ENCODE measurements around the gene TFF1. TPM values are rescaled to one million over a fixed set of nuclear protein-coding genes. Genes with fewer than 3 reads are reported as not detected.

The TFF1 gene
- total and polyA plus RNA-seq, 11 donors, result not detected

- Histone ChIP-seq H3K27ac (no peak overlapping the region), H3K4me1 (peaks cover 0 to 7% (median 0%) of the 10 kb centered on the region in 12 donors), H3K27me3 (peaks cover 0 to 11% (median 0%) of the 10 kb centered on the region in 9 donors), H3K36me3 (no peaks in the 10 kb centered on the region), H3K4me3 (no peak overlapping the region), H3K9me3 (peaks cover 0 to 15% (median 4%) of the 10 kb centered on the region in 12 donors)
- TF ChIP-seq POLR2A (IDR thresholded peaks at IDR 0.05) (no peak), CTCF (IDR thresholded peaks at IDR 0.05) (no peak)
- WGBS, 4 donors, result 93 to 100% (median 95%) methylated on average over 5 of the region's 5 CpGs
- intact Hi-C loops (cut with DNase I), result no loop called here
- ATAC-seq, result no peak
- no peak for DNase-seq
These were observed 19.3 kb upstream of the TFF1 start for GRCh38 chr21:42385619-42386018.

- Histone ChIP-seq H3K9me3 (peaks cover 0 to 15% (median 4%) of the 10 kb centered on the region in 12 donors), H3K27me3 (peaks cover 0 to 11% (median 0%) of the 10 kb centered on the region in 9 donors), H3K4me3 (no peak overlapping the region), H3K27ac (no peak overlapping the region), H3K4me1 (peaks cover 0 to 7% (median 0%) of the 10 kb centered on the region in 12 donors), H3K36me3 (no peaks in the 10 kb centered on the region)
- DNase-seq (no peak), ATAC-seq (peak in 1 of 4 donors; percentile 29)
- WGBS, 4 donors, result 76 to 84% (median 79%) methylated on average over 2 of the region's 2 CpGs
- intact Hi-C loops (cut with DNase I), result loop anchor here in 1 of 10 donors (5.0 kb wide), 1 partner anchor 238 kb away; no protein-coding TSS in a partner anchor
- TF ChIP-seq CTCF (IDR thresholded peaks at IDR 0.05), result no peak
These were observed 18.7 kb upstream of the TFF1 start for GRCh38 chr21:42384989-42385388.

- no peaks in the 10 kb centered on the region for H3K36me3 ChIP-seq
- no peak for DNase-seq
- no peak for ATAC-seq
- H3K4me1 ChIP-seq, result peaks cover 0 to 6% (median 0%) of the 10 kb centered on the region in 12 donors
- H3K9me3 ChIP-seq, result peaks cover 0 to 15% (median 4%) of the 10 kb centered on the region in 12 donors
- WGBS, 4 donors, result 71 to 81% (median 78%) methylated on average over 8 of the region's 8 CpGs
- H3K27me3 ChIP-seq, result peaks cover 0 to 11% (median 0%) of the 10 kb centered on the region in 9 donors
- no peak overlapping the region for H3K27ac ChIP-seq
- intact Hi-C loops (cut with DNase I), result loop anchor here in 1 of 10 donors (5.0 kb wide), 1 partner anchor 237 kb away; no protein-coding TSS in a partner anchor
- no peak overlapping the region for H3K4me3 ChIP-seq
- TF ChIP-seq POLR2A (IDR thresholded peaks at IDR 0.05) (no peak), CTCF (IDR thresholded peaks at IDR 0.05) (no peak)
These were observed 18.0 kb upstream of the TFF1 start for GRCh38 chr21:42384156-42384945.

GRCh38 chr21:42383331-42383730 is 17.0 kb upstream of the TFF1 start:
- ATAC-seq, result no peak
- H3K27me3 ChIP-seq, result peaks cover 0 to 7% (median 0%) of the 10 kb centered on the region in 9 donors
- TF ChIP-seq CTCF (IDR thresholded peaks at IDR 0.05), result no peak
- TF ChIP-seq POLR2A (IDR thresholded peaks at IDR 0.05), result no peak

More at GRCh38 chr21:42383331-42383730, 17.0 kb upstream of the TFF1 start:
- no peak for DNase-seq
- no peak overlapping the region for H3K27ac ChIP-seq
- no peaks in the 10 kb centered on the region for H3K4me1 ChIP-seq
- no peaks in the 10 kb centered on the region for H3K36me3 ChIP-seq
- H3K9me3 ChIP-seq, result peaks cover 0 to 15% (median 4%) of the 10 kb centered on the region in 12 donors
- intact Hi-C loops (cut with DNase I), result loop anchor here in 1 of 10 donors (5.0 kb wide), 1 partner anchor 236 kb away; no protein-coding TSS in a partner anchor
- H3K4me3 ChIP-seq, result no peak overlapping the region
- WGBS, 4 donors, result 81 to 88% (median 85%) methylated on average over 6 of the region's 6 CpGs
